Testis (tissue), 2 donors: ENCODE results near the gene RNGTT.

Source experiments
- CTCF ChIP-seq, 3 experiments: fragments of 450-650 bp in 2 of 3; fragments of 200-600 bp in 1 of 3; sonication (generic) in 1 of 3; IDR thresholded peaks; one replicate each; pipeline ENCODE4 v1.5.1; 2016 to 2019; ENCODE audit warnings: antibody characterized with exemption in 3 of 3, mild to moderate bottlenecking in 2 of 3, moderate library complexity in 1 of 3
- POLR2A ChIP-seq: fragments of 450-650 bp; IDR thresholded peaks from one replicate; pipeline ENCODE4 v1.6.1; 2017; ENCODE audit warnings: antibody characterized with exemption, mild to moderate bottlenecking, moderate library complexity

GRCh38 chr6:88881451-88881850, 82.0 kb downstream of the RNGTT start:
- no peak for TF ChIP-seq CTCF (IDR thresholded peaks at IDR 0.05)
- no peak for TF ChIP-seq POLR2A
